A673 (cell line): Measurements from ENCODE around the gene AP5B1. TPM values are rescaled to one million over a fixed set of nuclear protein-coding genes. Genes with fewer than 3 reads are reported as not detected.

Experiments used
- BruUV-seq: library from RNA; stranded (reverse); fragments of 400-500 nt; replicated peaks from 2 replicates; lab custom pipeline; 2021; lab: Mats Ljungman, UMichigan
- CTCF ChIA-PET: fragments of 300-600 bp; sonication (Branson Sonifier 250); formaldehyde crosslinking; loops from one replicate; lab custom pipeline; 2022; ENCODE audit warnings: antibody characterized with exemption; lab: Charles Lee
- POLR2A ChIA-PET: fragments of 300-600 bp; sonication (Branson Sonifier 250); formaldehyde crosslinking; loops from one replicate; lab custom pipeline; 2022; ENCODE audit warnings: antibody characterized with exemption; ENCODE audit not compliant: low non-redundant PET; lab: Charles Lee
- DNase-seq: peaks from one replicate; pipeline ENCODE4 v3.0.0-alpha.2; 2015; ENCODE audit warnings: low spot score
- H3K27ac ChIP-seq: fragments of 200-600 bp; sonication (generic); 2 replicates; pipeline ENCODE4 v1.5.1; 2016; ENCODE audit warnings: mixed run types, low read depth, mild to moderate bottlenecking, mixed read lengths, antibody characterized with exemption, low read length; ENCODE audit not compliant: poor library complexity, severe bottlenecking
- H3K27me3 ChIP-seq: fragments of 200-600 bp; sonication (generic); replicated peaks from 2 replicates; pipeline ENCODE4 v1.6.1; 2017; ENCODE audit warnings: mixed run types, low read depth, mild to moderate bottlenecking, mixed read lengths, antibody characterized with exemption, low read length; ENCODE audit not compliant: insufficient read depth, poor library complexity
- H3K36me3 ChIP-seq: fragments of 200-600 bp; sonication (generic); 2 replicates; pipeline ENCODE4 v1.6.1; 2016; ENCODE audit warnings: mixed run types, mild to moderate bottlenecking, mixed read lengths, antibody characterized with exemption, low read length; ENCODE audit not compliant: insufficient read depth, poor library complexity, severe bottlenecking
- H3K4me1 ChIP-seq: fragments of 200-600 bp; sonication (generic); 2 replicates; pipeline ENCODE4 v1.6.1; 2017; ENCODE audit warnings: mixed run types, mild to moderate bottlenecking, mixed read lengths, antibody characterized with exemption, low read length; ENCODE audit not compliant: insufficient read depth, poor library complexity, severe bottlenecking
- H3K4me3 ChIP-seq: fragments of 200-600 bp; sonication (generic); 2 replicates; pipeline ENCODE4 v1.5.1; 2016; ENCODE audit warnings: low read depth, mixed run types, mild to moderate bottlenecking, mixed read lengths, low read length; ENCODE audit not compliant: poor library complexity, severe bottlenecking
- H3K9me3 ChIP-seq: fragments of 200-600 bp; sonication (generic); 2 replicates; pipeline ENCODE4 v1.6.1; 2016; ENCODE audit warnings: mixed run types, low read depth, mild to moderate bottlenecking, mixed read lengths, antibody characterized with exemption, low read length; ENCODE audit not compliant: poor library complexity, severe bottlenecking
- EZH2 ChIP-seq: fragments of 200-600 bp; sonication (generic); IDR thresholded peaks from 2 replicates; pipeline ENCODE4 v1.6.1; 2017; ENCODE audit warnings: borderline replicate concordance, low read depth, mild to moderate bottlenecking, mixed read lengths, antibody characterized with exemption, low read length; ENCODE audit not compliant: poor library complexity, severe bottlenecking
- intact Hi-C: fragments of 100-400 bp; cut with micrococcal nuclease; formaldehyde crosslinking; loops from one replicate; pipeline ENCODE4 v1.10.0; 2022; ENCODE audit not compliant: unreplicated experiment
- total RNA-seq: library from RNA; stranded (reverse); gene quantifications from 2 replicates; pipeline ENCODE4 v1.2.3, GENCODE V29; 2021
- TF ChIP-seq, protein P1 (sequence below): fragments of 300-800, 200-600 bp; sonication (generic); conservative IDR thresholded peaks from 2 replicates; pipeline ENCODE4 v1.5.1; 2017; ENCODE audit warnings: low read depth, mild to moderate bottlenecking, antibody characterized with exemption, low read length, moderate library complexity, mixed read lengths

Gene AP5B1
- total RNA-seq, 1 experiment from 2014 or later, result 22.5 TPM

DNA sequence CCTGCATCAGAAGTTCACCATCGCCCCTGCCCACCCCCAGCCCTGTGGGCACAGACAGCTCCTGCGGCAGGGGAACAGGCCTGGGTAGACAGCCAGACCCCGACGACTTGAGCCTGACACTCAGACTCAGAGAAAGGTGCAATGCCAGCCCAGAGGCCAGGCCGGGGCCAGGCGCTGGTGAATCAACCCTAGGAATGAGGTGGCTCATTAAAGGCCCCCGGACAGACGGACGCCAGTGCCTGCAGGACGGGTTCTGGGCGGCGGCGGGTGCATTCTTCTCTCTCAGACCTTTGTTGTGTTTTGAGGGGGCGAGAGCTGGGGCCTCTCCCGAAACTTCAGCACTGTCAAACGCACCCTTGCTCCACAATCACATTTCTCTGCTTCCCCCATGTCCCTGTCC is 11.7 kb upstream of the AP5B1 start:
- Histone ChIP-seq H3K36me3 (no peaks in the 10 kb centered on the region), H3K27ac (no peak overlapping the region), H3K27me3 (peaks cover 31% of the 10 kb centered on the region), H3K4me1 (peaks cover 8% of the 10 kb centered on the region), H3K9me3 (no peaks in the 10 kb centered on the region), H3K4me3 (no peak overlapping the region)
- BruUV-seq, result no TSS peak
- TF ChIP-seq, protein P1, sequence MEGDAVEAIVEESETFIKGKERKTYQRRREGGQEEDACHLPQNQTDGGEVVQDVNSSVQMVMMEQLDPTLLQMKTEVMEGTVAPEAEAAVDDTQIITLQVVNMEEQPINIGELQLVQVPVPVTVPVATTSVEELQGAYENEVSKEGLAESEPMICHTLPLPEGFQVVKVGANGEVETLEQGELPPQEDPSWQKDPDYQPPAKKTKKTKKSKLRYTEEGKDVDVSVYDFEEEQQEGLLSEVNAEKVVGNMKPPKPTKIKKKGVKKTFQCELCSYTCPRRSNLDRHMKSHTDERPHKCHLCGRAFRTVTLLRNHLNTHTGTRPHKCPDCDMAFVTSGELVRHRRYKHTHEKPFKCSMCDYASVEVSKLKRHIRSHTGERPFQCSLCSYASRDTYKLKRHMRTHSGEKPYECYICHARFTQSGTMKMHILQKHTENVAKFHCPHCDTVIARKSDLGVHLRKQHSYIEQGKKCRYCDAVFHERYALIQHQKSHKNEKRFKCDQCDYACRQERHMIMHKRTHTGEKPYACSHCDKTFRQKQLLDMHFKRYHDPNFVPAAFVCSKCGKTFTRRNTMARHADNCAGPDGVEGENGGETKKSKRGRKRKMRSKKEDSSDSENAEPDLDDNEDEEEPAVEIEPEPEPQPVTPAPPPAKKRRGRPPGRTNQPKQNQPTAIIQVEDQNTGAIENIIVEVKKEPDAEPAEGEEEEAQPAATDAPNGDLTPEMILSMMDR, result no peak
- no peak for TF ChIP-seq EZH2
- no peak for DNase-seq
- CTCF ChIA-PET, result no interaction called here
- intact Hi-C loops, result no loop called here
- POLR2A ChIA-PET, result no interaction called here

DNA sequence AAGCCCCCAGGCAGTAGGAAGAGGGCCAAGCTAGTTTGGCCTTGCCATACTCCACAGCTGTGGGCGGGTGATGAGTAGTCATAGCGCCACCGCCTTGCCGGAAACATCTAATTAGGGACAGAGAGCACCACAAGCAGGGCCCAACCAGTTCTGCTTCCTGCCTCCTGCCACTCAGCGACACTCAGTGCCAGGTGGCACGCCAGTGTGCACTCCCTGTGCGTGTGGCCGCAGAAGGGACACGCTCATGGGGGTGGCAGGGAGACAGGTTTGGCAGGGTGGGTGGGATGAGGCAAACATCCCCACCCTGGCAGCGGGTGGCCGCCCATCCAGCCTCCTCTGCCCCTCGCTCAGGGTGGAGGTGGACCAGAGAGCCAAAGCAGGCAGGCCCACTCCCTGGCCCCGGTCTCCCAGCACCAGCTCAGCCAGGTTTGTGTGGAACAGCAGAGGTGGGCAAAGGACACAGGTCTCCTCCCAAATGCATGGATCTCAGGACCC is 11.0 kb upstream of the AP5B1 start:
- H3K9me3 ChIP-seq, result no peaks in the 10 kb centered on the region
- BruUV-seq, result no TSS peak
- no peak overlapping the region for H3K27ac ChIP-seq
- intact Hi-C loops, result no loop called here
- CTCF ChIA-PET, result no interaction called here
- TF ChIP-seq EZH2, result no peak
- TF ChIP-seq, protein P1, result no peak
- POLR2A ChIA-PET, result no interaction called here
- H3K27me3 ChIP-seq, result peaks cover 38% of the 10 kb centered on the region
- H3K4me1 ChIP-seq, result peaks cover 8% of the 10 kb centered on the region
- DNase-seq, result no peak
- no peak overlapping the region for H3K4me3 ChIP-seq
- no peaks in the 10 kb centered on the region for H3K36me3 ChIP-seq

DNA sequence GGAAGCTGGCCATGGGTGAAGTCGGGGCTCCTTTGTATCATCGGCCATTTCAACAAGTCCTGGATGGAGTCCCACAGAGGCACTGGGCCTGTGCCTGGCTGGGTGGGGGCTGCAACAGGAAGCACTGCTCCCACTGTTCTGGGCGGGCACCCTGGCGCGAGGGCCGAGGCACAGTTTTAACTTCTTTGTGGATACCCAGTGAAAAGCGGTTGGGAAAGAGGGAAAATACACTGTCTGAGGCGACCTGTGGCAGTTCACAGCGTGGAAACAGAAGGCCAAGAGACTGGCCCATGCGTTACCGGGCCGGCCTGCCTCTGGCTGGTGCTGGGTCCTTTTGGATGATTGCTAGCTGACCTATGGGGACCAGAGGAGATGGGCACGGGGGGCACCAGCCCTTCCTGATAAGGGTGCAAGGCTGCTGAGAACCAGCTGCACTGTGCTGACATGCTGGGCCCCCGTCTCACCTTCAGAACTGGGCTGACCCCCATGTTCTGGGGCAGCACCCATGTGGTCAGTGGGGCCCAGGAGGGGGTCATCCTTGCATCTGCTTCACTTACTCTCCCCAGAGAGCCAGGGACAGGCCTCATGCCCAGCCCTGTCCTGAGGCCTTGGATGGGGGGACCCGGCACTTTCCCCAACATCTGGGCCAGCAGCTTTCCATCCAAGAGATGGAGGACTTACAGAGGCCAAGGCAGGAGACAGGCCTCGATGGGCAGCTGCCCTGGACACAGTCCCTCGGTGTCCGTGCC is 10.3 kb upstream of the AP5B1 start:
- H3K9me3 ChIP-seq, result no peaks in the 10 kb centered on the region
- no peak overlapping the region for H3K27ac ChIP-seq
- peaks cover 41% of the 10 kb centered on the region for H3K27me3 ChIP-seq
- no TSS peak for BruUV-seq
- H3K36me3 ChIP-seq, result no peaks in the 10 kb centered on the region
- intact Hi-C loops, result no loop called here
- no peak for DNase-seq
- TF ChIP-seq, protein P1, result no peak
- no peak for TF ChIP-seq EZH2
- H3K4me3 ChIP-seq, result no peak overlapping the region
- POLR2A ChIA-PET, result no interaction called here
- peaks cover 8% of the 10 kb centered on the region for H3K4me1 ChIP-seq
- CTCF ChIA-PET, result no interaction called here
